GM19193 (cell line): ENCODE results near the gene TMEM214.

Source experiments
- POLR2A ChIP-seq: IDR thresholded peaks from 4 replicates; pipeline ENCODE4 v1.6.1; 2011; ENCODE audit not compliant: insufficient read depth, insufficient read length; ENCODE audit errors: extremely low read depth

TMEM214 gene

GRCh38 chr2:27041752-27042151 is 9.0 kb downstream of the TMEM214 start:
- no peak for TF ChIP-seq POLR2A

DNA sequence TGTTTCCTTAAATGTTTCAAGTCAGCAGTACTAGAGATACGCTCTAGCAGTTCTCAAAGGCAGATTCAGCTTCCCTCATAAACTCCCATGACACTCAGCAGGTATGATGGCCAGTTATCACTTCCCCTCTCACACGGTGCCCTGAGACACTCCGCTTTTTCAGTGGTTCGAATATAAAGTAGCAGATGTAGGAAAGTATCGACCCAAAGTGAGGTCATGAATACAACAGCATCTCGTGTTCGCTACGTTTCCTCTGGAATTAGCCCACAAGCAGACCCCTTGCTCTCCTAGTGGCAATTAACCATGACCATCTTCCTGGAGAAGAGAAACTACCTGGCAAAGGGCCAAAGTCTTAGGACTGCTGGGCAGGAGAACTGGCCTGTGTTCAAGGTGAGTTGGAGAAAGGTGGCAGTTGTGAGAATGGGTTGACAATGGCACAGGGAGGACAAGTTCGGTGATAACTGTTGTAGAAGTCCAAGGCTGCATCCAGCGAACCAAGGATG is 9.4 kb downstream of the TMEM214 start:
- no peak for TF ChIP-seq POLR2A

GRCh38 chr2:27042985-27043634 is 10.3 kb downstream of the TMEM214 start:
- no peak for TF ChIP-seq POLR2A

- TF ChIP-seq POLR2A, result no peak
Measured at GRCh38 chr2:27049422-27050280, 16.9 kb downstream of the TMEM214 start.

- TF ChIP-seq POLR2A, result peak; percentile 78
Measured at GRCh38 chr2:27050281-27050995, 17.7 kb downstream of the TMEM214 start.

- peak; percentile 77 for TF ChIP-seq POLR2A
Measured at GRCh38 chr2:27050996-27051901, 18.5 kb downstream of the TMEM214 start, which contains the start of gene AGBL5. AGBL5 (plus strand) TSS chr2:27051668; CDS start chr2:27052959, 1,291 bp downstream.

DNA sequence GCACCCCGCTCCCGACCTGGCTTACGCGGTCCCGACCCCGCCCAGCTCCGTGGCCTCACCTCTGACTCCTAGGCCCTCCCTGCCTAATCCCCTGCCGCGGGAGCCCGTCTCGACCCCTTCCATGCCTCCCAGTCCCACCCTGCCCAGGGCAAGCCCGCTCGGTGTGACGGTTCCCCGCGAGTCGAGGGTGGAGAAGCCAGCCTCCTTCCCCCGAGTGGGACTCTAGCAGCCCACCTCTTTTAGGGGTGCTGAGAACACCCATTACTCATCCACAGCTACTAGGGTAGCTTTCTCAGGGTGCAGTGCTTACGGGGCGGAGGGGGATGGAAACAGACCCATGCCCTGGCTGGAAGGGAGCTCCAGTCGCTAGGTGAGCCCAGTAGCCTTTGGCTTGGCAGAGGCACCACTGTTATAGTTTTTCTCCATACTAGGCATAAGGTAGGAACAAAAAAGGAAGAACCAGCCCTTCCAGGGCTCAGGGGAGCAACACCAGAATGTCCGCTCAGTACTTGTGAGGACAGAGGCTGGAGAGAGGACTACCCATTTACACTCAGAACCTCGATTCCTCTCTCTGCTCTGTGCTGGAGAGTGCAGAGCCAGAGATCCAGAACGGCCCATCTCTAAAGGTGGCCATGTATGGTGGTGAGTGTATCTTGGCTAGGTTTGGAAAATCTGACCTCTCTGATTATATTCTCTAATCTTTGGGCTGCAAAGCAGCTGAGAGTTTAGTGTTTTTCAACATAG is 19.3 kb downstream of the TMEM214 start:
- TF ChIP-seq POLR2A, result no peak

GRCh38 chr2:27053321-27053720 is 20.6 kb downstream of the TMEM214 start:
- no peak for TF ChIP-seq POLR2A

DNA sequence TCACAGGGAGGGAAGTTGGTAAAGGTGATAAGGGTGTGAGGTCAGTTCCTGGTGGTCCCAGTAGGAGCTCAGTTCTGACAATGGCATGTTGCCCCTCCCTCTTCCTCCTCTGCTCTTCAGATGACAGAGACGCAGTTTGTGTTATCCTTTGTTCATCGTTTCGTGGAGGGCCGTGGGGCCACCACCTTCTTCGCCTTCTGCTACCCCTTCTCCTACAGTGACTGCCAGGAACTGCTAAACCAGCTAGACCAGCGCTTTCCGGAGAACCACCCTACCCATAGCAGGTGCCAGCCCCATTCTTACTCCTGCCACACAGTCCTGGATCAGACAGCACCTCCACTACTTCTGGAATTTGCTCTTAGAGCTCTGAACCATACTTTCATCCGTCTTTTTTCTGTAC is 21.0 kb downstream of the TMEM214 start:
- TF ChIP-seq POLR2A, result no peak

DNA sequence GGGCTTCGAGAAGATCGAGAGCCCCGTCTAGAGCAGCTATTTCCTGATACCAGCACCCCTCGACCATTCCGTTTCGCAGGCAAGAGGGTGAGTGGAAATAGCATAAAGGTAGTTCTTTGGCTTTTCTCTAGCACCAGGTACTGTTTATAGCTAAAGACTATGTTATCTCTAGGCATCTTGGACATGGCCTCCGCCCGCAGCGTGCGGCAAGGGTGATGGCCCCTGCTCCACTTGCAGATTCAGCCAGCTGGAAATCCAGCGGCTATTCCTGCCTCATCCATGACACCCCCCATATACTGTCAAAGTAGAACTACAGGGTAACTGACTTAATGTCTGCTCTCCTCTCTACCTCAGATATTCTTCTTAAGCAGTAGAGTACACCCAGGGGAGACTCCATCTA is 22.0 kb downstream of the TMEM214 start:
- no peak for TF ChIP-seq POLR2A

DNA sequence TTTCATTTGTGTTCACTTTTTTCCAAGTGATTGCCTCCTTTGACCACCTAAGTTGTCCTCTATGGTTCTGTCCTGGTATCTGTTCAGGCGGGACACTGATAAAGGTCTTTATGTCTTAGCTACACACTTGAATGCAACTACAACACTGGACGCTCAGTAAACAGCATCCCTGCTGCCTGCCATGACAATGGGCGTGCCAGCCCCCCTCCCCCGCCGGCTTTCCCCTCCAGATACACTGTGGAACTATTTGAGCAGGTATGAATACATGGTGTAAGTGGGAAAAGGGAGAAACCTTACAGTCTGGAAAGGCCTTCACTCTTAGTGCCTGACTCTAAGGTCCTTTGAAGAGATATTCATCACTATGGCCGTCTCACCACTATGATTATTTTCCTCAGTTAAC is 24.4 kb downstream of the TMEM214 start:
- TF ChIP-seq POLR2A, result no peak

GRCh38 chr2:27058210-27058609 is 25.4 kb downstream of the TMEM214 start:
- peak; percentile 22 for TF ChIP-seq POLR2A

GRCh38 chr2:27059141-27059820 is 26.5 kb downstream of the TMEM214 start:
- no peak for TF ChIP-seq POLR2A
